Lower lobe of right lung (tissue), 2 donors: Measurements from ENCODE around the gene CLDN3. TPM values are rescaled to one million over a fixed set of nuclear protein-coding genes. Genes with fewer than 3 reads are reported as not detected.

Experiments
- ATAC-seq, 2 donors: fragments of 200-7000 bp; cut with Tn5 transposase; one replicate each; pipeline ENCODE4 v1.9.1; 2020 to 2022; ENCODE audit warnings: mild to moderate bottlenecking in 2 of 2, moderate library complexity in 2 of 2
- DNase-seq: peaks from one replicate; pipeline ENCODE4 v3.0.0-alpha.2; 2020
- H3K27ac ChIP-seq: fragments of 200-600 bp; one replicate; pipeline ENCODE4 v1.8.0; 2022
- H3K27me3 ChIP-seq: fragments of 200-600 bp; one replicate; pipeline ENCODE4 v1.8.0; 2022; ENCODE audit warnings: low read depth
- H3K36me3 ChIP-seq: fragments of 200-600 bp; one replicate; pipeline ENCODE4 v1.8.0; 2022; ENCODE audit warnings: mild to moderate bottlenecking
- H3K4me1 ChIP-seq: fragments of 200-600 bp; one replicate; pipeline ENCODE4 v1.8.0; 2022
- H3K4me3 ChIP-seq: fragments of 200-600 bp; one replicate; pipeline ENCODE4 v1.8.0; 2022; ENCODE audit warnings: mild to moderate bottlenecking
- H3K9me3 ChIP-seq: fragments of 200-600 bp; one replicate; pipeline ENCODE4 v1.8.0; 2022
- intact Hi-C: fragments of 100-400 bp; cut with DNase I; formaldehyde crosslinking; loops from one replicate; pipeline ENCODE4 v1.11.0; 2022
- total RNA-seq: library from RNA; stranded (reverse); fragmentation: NEBNext Ultra II Directional; extraction: Animal tissue kit (Norgen Biotek cat#: 25700); gene quantifications from one replicate; pipeline ENCODE4 v1.2.1, GENCODE V29; 2021
- TF ChIP-seq, protein P1 (sequence below): fragments of 200-600 bp; IDR thresholded peaks from one replicate; pipeline ENCODE4 v1.8.0; 2022; ENCODE audit warnings: antibody characterized with exemption, mild to moderate bottlenecking
- donor health status: DM: no; HTN: yes; CAD: no; lungs with severe emphysema.

Gene CLDN3
- total RNA-seq, 1 donor from 2014 or later: 12.8 TPM

- Histone ChIP-seq H3K4me3 (no peak overlapping the region), H3K27ac (no peak overlapping the region), H3K27me3 (no peaks in the 10 kb centered on the region), H3K9me3 (no peaks in the 10 kb centered on the region), H3K4me1 (peaks cover 8% of the 10 kb centered on the region), H3K36me3 (no peaks in the 10 kb centered on the region)
- ATAC-seq (no peak), DNase-seq (no peak)
- intact Hi-C loops: no loop called here
- TF ChIP-seq, protein P1, sequence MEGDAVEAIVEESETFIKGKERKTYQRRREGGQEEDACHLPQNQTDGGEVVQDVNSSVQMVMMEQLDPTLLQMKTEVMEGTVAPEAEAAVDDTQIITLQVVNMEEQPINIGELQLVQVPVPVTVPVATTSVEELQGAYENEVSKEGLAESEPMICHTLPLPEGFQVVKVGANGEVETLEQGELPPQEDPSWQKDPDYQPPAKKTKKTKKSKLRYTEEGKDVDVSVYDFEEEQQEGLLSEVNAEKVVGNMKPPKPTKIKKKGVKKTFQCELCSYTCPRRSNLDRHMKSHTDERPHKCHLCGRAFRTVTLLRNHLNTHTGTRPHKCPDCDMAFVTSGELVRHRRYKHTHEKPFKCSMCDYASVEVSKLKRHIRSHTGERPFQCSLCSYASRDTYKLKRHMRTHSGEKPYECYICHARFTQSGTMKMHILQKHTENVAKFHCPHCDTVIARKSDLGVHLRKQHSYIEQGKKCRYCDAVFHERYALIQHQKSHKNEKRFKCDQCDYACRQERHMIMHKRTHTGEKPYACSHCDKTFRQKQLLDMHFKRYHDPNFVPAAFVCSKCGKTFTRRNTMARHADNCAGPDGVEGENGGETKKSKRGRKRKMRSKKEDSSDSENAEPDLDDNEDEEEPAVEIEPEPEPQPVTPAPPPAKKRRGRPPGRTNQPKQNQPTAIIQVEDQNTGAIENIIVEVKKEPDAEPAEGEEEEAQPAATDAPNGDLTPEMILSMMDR: no peak
Measured at GRCh38 chr7:73746378-73746777, 23.7 kb downstream of the CLDN3 start.

- H3K4me1 ChIP-seq: peaks cover 9% of the 10 kb centered on the region
- no peaks in the 10 kb centered on the region for H3K9me3 ChIP-seq
- H3K27me3 ChIP-seq: no peaks in the 10 kb centered on the region
- intact Hi-C loops: no loop called here
- H3K27ac ChIP-seq: peak overlapping the region; percentile 88
- ATAC-seq (peak; percentile 79 to 81), DNase-seq (peak; percentile 96)
- H3K4me3 ChIP-seq: no peak overlapping the region
- TF ChIP-seq, protein P1: no peak
- H3K36me3 ChIP-seq: no peaks in the 10 kb centered on the region
Measured at GRCh38 chr7:73742753-73743641, 27.1 kb downstream of the CLDN3 start.

GRCh38 chr7:73742338-73742752 lies 27.7 kb downstream of the CLDN3 start:
- no peaks in the 10 kb centered on the region for H3K9me3 ChIP-seq
- peak; percentile 2 to 11 for ATAC-seq
- H3K36me3 ChIP-seq: no peaks in the 10 kb centered on the region
- H3K4me3 ChIP-seq: no peak overlapping the region
- DNase-seq: peak; percentile 68
- peak overlapping the region; percentile 88 for H3K27ac ChIP-seq
- peaks cover 16% of the 10 kb centered on the region for H3K4me1 ChIP-seq
- TF ChIP-seq, protein P1: no peak
- no peaks in the 10 kb centered on the region for H3K27me3 ChIP-seq
- intact Hi-C loops: no loop called here

DNA sequence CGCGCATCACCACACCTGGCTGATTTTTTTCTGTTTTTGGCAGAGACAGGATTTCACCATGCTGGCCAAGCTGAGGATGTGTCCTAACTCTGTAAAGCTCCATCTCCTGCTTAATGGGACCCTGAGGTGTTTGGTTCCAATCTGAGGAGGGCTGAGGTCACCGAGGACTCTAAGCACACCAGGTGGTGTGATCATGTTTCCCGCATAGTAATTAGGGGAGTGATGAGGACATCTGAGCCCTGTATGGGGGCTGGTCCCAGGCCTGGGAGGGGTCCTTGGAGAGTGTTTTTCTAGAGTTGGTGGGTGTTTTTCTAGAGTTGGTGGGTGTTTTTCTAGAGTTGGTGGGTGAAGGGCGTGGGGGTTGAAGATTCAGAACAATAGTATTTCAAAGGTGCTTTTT lies 28.5 kb downstream of the CLDN3 start:
- Histone ChIP-seq H3K4me3 (no peak overlapping the region), H3K27me3 (no peaks in the 10 kb centered on the region), H3K27ac (peak overlapping the region; percentile 88), H3K4me1 (peaks cover 19% of the 10 kb centered on the region), H3K36me3 (peaks cover 7% of the 10 kb centered on the region), H3K9me3 (no peaks in the 10 kb centered on the region)
- DNase-seq (no peak), ATAC-seq (no peak)
- TF ChIP-seq, protein P1: no peak
- intact Hi-C loops: no loop called here

GRCh38 chr7:73740771-73741170 lies 29.3 kb downstream of the CLDN3 start:
- intact Hi-C loops: no loop called here
- Histone ChIP-seq H3K9me3 (no peaks in the 10 kb centered on the region), H3K4me1 (peaks cover 19% of the 10 kb centered on the region), H3K27me3 (no peaks in the 10 kb centered on the region), H3K36me3 (peaks cover 15% of the 10 kb centered on the region), H3K27ac (peak overlapping the region; percentile 3), H3K4me3 (no peak overlapping the region)
- ATAC-seq: no peak
- TF ChIP-seq, protein P1: no peak
- no peak for DNase-seq
